HG03469 (cell line): ENCODE measurements around the gene HPS1.
"Not testable (repeated sequence)": the region's sequence is repeated elsewhere in the genome, so short reads cannot be mapped to it uniquely, and the experiment has no call there.

Experiments used
- ATAC-seq: cut with Tn5 transposase; IDR thresholded peaks from one replicate; pipeline ENCODE4 v1.9.1; 2021; ENCODE audit warnings: mild to moderate bottlenecking, moderate library complexity, moderate number of reproducible peaks; ENCODE audit not compliant: unreplicated experiment

The HPS1 gene

GRCh38 chr10:98396096-98397063 is 50.4 kb downstream of the HPS1 start:
- no peak for ATAC-seq

DNA sequence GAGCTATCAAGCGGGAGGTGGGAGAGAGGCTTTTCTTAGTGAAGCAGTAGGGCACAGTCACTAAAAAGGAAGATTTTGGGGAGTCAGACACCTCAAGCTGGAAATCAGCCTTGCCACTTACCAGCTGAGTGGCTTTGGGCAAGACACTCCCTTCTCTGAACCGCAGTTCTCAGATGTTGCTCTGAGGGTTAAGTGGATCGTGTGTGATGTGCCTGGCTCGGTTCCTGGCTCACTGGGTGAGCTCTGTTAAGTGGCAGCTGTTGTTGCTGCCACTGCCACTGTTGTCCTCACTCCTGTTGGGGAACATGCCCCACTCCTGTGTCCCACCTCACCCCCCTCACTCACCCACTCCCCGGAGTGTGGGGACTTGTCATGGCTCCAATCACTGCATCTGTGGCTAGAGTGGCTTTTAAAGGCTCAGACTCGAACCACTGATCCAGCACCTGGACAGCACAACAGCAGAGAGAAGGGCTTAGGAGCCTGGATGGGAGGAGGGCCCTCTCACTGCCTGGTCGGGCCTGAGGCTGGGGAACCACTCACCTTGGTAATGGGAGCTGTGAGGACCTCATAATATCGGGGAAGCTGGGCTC is 51.8 kb downstream of the HPS1 start:
- no peak for ATAC-seq

DNA sequence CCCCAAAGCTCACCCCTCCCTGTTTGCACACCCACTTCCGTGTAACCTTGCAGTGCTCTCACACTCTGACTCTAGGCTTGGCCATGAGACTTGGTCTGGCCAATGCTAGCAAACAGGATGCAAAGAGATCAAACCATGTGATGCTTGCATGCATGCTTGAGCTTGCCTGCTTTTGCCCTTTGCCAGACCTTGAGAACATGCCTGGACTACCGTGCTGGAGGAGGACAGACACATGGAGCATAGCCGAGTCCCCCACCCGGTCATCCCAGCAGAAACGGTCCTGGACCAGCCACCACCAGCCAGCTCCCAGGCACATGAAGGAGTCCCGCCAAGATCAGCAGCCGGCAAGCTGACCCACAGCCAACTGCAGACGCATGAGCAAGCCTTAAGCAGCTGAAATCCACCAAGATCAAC is 55.1 kb downstream of the HPS1 start:
- no peak for ATAC-seq

DNA sequence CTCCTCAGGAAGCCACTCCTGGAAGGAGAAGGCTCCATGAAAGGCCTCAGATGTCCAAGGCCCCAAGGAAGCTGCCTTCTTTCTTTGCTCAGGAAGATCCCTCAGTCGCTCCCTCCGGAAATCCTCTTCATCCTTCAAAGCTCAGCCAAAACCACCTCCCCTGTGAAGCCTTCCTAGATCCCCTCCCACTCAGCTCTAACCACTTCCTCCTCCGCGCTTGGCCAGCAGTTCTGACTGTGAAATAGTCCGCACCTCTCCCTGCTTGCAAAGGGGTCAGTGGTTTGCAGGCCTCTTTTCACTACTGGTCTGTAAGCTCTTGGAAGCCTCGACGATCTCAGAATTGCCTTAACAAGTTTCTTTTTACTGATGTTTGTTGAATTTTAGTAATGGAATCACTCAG is 55.7 kb downstream of the HPS1 start:
- ATAC-seq, result no peak

DNA sequence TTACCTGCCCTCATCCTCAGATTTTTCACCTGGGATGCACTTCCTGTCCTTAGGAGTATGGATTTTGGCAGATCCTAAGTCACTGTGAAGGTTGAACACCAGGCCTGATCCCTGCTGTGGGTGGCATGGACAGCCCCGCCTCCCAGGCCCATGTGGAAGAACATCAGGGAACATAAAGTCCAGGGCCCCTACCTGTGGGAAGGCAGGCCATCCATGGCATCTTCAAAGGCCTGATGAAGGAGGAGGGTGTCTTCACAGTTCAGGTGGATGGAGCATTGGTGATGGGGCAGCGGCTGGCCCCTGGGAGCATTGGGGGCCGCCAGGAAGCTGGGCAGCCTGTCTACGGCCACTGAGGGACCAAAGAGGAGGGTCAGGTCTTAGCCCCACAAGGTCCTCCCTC is 56.3 kb downstream of the HPS1 start:
- no peak for ATAC-seq

DNA sequence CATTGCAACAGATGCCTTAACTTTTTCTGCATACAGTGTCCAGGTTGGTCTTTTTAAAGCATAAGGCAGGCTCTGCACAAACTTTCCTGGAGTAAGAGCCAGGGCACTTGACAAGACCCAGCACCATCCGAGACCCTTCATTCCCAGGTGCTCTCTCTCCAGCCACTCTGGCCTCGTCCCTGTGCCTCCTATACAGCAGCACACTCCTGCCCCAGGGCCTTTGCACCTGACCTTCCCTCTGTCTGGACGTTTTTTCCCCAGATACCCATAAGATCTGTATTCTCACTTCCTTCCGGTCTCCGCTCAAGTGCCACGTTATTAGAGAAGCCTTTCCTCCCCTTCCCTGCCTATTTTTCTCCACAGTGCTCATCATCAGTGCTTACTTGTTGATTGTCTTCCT is 57.3 kb downstream of the HPS1 start:
- ATAC-seq, result no peak

DNA sequence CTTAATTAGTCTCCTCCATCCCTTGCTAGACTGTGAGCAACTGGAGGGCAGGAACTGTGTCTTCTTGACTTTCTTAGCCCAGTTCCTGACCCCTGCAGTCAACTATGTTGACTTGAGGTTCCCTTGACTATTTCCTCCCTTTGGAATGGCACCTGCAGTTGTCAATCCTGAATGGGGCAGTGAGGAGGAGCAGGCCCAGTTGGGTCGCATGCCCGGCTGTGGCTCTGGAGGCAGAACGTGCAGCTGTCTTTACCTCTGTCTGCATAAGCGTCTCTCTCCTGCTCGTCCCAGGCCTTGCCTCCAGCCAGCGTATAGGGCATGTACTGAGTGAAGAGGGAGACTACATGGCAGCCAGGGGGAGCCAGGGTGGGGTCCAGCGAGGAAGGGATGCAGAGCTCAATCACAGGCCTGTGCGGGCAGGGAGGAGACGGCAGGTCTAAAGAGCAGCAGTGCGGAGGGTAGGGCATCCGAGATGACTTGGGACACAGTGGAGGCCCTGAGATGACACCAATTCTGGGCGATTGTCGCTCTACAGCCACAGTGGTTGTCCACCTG is 58.6 kb downstream of the HPS1 start:
- ATAC-seq, result no peak

DNA sequence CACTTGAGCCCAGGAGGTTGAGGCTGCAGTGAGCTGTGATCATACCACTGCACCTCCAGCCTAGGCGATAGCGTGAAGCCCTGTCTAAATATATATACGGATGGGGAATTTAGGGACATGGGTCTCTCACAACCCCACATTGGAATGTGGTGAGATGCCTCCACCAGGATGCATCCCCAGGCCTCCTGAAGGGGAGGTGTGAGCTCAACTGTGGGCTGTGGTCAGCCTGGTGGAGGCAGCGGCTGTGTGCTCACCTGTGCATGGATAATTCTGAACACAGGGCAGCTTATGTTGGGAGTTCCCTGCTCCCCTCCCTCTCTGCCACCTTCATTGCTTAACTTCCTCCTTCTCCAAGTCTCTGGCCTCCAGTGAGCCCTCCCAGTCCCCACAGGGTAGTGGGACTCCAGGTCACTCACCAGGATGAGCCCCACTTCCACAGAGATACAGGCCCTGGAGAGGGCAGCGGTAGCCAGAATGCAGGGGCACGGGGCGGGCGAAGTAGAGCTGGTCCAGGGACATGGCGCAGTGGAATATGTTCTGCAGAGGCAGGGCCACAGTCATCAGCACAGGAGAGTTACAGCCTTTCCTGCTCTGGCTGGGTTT is 62.1 kb downstream of the HPS1 start:
- no peak for ATAC-seq

DNA sequence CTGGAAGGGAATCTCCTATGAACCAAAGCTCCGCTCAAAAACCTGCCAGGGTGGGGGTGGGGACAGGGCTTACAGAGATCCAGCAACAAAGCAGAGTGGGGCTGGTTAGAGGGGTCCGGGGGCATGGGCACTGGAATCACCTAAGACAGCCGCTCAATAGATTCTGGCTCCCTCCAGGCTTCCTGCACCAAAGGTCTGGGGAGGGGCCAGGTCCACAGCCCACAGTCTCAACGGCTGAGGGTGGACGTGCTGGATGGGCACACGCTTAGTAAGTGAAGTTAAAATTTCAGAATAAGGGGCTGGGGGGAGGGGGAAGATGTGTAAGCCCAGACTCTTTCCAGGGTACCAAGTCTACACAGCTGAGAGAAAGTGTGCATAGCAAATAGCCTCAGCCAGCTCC is 62.9 kb downstream of the HPS1 start:
- ATAC-seq, result no peak

GRCh38 chr10:98383134-98383667 is 63.5 kb downstream of the HPS1 start:
- ATAC-seq, result not testable (repeated sequence)

DNA sequence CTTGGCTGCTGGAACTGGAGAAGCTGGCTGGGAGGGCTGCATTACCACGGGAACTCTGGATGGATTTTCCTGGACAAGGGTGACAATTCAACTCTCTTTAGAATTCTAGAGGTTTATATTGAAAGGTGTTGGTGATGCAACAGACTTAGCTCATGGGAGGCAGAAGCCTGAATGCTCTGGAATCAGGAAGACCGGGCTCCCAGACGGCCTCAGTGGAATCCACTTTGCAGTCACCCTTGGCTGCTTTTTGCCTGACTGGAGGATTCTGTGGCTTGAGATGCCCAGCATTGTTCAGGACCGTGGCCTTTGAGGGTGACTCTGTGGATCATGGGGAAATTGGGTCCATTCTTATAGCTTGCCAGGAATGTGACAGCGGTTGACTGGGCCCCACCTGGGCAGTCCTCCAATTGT is 64.0 kb downstream of the HPS1 start:
- no peak for ATAC-seq

DNA sequence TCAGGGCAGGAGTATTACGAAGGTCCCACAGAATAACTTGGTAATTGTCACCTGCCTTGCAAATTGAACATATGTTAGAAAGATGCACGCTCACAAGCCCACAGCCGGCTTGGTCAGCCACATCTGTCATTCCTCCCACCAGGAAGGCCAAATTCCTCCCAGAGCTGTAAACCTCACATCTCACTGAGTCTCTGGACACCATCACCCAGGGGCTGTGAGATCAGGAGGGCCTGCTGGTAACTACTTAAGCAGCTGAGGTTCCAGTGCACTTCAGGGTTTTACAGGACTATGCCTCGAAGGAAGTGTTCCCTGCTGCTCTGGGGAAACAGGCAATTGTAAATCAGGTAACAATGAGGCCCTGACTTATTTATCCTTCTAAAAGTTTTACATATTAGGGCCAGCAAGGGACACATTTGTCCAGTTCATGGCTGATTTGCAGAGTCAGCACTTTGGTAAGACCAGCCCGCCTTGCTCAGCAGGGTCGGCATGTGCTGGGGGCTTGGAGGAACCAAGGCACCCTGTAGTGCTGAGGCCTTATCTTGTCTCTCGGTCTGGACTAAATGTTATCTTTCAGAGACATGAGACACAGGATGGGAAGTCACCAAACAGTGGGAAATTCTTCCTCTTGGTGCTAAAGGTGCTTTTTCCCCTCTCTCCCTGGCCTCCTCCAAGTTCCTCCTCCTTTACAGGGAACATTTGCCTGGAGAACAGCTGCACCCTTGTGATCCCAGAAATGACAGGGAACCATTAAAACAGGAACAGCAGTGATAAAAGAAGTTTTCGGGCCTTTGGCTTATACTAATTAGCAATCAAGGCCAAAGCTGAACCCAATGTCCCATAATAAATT is 66.0 kb downstream of the HPS1 start:
- no peak for ATAC-seq

DNA sequence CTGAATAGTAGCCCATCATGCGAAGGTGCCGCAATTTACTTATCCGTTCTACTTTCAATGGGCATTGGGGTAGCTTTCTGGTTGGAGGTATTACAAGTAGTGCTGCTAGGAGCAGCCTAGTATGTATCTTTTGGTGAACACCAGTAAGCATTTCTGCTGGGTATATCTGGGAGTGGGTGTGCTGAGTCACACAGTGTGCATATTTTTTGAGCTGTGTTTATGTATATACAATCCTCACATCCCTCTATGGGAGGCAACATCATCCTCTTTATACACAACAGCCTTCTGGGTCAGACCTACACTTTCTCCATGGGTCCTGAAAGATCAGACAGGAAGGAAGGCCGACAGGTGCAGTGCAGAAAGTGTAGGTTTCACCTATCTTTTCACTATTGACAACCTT is 68.0 kb downstream of the HPS1 start:
- no peak for ATAC-seq

DNA sequence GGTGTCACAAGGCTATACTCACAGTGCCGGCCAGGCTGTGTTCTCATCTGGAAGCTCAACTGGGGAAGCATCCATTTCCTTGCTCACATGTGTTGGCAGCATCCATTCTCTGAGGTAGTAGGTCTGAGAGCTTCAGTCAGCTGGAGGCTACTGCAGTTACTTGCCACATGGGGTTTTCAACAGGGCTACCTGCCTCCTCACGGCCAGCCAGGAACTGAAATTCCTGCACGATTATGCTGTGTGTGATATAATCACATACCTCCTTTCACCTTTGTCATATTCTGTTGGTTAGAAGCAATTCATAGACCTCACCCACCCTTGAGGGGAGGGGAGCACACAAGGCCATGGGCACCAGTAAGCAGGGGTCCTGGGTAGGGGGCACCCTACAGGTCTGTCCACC is 69.2 kb downstream of the HPS1 start:
- ATAC-seq, result no peak

DNA sequence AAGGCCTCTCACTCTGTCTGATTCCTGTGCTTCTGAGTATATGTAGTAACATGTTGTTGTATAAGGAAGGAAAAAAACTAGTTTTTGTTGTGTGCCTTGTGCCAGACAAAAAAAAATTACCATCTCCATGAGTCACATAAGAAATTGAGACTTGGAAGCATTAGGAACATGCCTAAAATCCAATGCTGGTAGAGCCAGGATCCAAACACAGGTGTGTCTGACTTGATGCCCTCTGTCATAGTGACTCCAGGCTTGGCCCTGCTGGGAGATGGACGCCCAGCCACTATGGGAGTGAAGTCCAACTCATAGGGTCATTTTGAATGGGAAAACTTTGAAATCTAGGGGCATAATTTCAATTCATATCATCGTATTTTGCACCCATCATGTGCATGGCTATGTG is 69.7 kb downstream of the HPS1 start:
- no peak for ATAC-seq

DNA sequence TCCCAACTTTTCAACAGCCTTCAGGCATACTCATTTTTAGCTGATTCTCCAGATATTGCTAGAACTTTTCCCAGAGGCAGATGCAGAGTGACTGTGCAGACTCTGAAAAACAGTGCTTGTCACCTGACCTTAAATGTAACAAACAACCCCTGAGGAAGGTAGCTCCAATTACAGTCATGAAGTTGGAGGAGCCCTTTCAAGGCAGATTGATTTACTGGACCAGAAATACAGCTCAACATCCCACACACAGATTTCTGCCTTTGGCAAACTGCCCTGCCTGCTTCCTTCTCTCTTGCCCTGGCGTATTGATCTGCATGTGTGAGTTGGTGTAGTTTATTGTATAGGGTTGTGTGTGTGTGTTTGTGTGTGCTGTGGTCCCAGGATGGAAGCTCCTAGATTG is 70.2 kb downstream of the HPS1 start:
- no peak for ATAC-seq

- no peak for ATAC-seq
These were observed 72.3 kb downstream of the HPS1 start for GRCh38 chr10:98374217-98374985.

- ATAC-seq, result no peak
These were observed 73.3 kb downstream of the HPS1 start for GRCh38 chr10:98373260-98374040.
